B cell (primary cell): ENCODE measurements around the gene GANAB. TPM values are rescaled to one million over a fixed set of nuclear protein-coding genes. Genes with fewer than 3 reads are reported as not detected.

Experiments used
- ATAC-seq: fragments of 200-7000 bp; cut with Tn5 transposase; one replicate; pipeline ENCODE4 v1.10.0; 2021; ENCODE audit warnings: low read depth, mild to moderate bottlenecking, moderate number of reproducible peaks, moderate library complexity
- CTCF ChIA-PET: fragments of 350-600 bp; sonication (Branson Sonifier 250); formaldehyde crosslinking; loops from one replicate; lab custom pipeline; 2021; ENCODE audit warnings: antibody characterized with exemption, inconsistent platforms; lab: Charles Lee
- POLR2A ChIA-PET: fragments of 350-600 bp; sonication (Branson Sonifier 250); formaldehyde crosslinking; loops from one replicate; lab custom pipeline; 2021; ENCODE audit warnings: antibody characterized with exemption; lab: Charles Lee
- DNase-seq: peaks from one replicate; pipeline ENCODE4 v3.0.0; 2013
- H2AFZ ChIP-seq: 2 replicates; pipeline ENCODE4 v1.6.1; 2012; ENCODE audit warnings: mild to moderate bottlenecking, low read depth, low read length; ENCODE audit not compliant: insufficient read depth, poor library complexity, severe bottlenecking
- H3K27ac ChIP-seq, 2 donors: 1 replicate in 1 of 2; 2 replicates in 1 of 2; pipeline ENCODE4 v1.5.1; 2012 to 2013; ENCODE audit warnings: low read length in 2 of 2, mild to moderate bottlenecking in 2 of 2, moderate library complexity in 1 of 2
- H3K27me3 ChIP-seq, 4 experiments: fragments of 200-600 bp in 1 of 4; sonication (generic) in 1 of 4; replicated peaks in 1 of 4; 1 replicate in 2 of 4; 2 replicates in 2 of 4; pipeline versions ENCODE4 v1.6.1 to v1.7.0; 2013 to 2016; ENCODE audit warnings: low read length in 3 of 4, mild to moderate bottlenecking in 2 of 4, mixed read lengths in 1 of 4, moderate library complexity in 1 of 4; ENCODE audit not compliant: insufficient read depth in 4 of 4, control insufficient read depth in 3 of 4; ENCODE audit errors: control extremely low read depth in 1 of 4
- H3K36me3 ChIP-seq, 2 experiments: replicated peaks in 1 of 2; 1 replicate in 1 of 2; 2 replicates in 1 of 2; pipeline versions ENCODE4 v1.6.1 to v1.7.1; 2013; ENCODE audit warnings: low read length in 1 of 2; ENCODE audit not compliant: insufficient read depth in 2 of 2, control insufficient read depth in 1 of 2; ENCODE audit errors: control extremely low read depth in 1 of 2, extremely low read depth in 1 of 2
- H3K4me1 ChIP-seq, 2 donors: fragments of 200-600 bp in 1 of 2; sonication (generic) in 1 of 2; 1 replicate in 1 of 2; 2 replicates in 1 of 2; pipeline versions ENCODE4 v1.5.1 to v1.6.1; 2013 to 2017; ENCODE audit warnings: low read length in 2 of 2; ENCODE audit not compliant: control insufficient read depth in 2 of 2, insufficient read depth in 2 of 2
- H3K4me2 ChIP-seq: replicated peaks from 2 replicates; pipeline ENCODE3; 2012; ENCODE audit warnings: mild to moderate bottlenecking, low read depth, low read length; ENCODE audit not compliant: poor library complexity, severe bottlenecking
- H3K4me3 ChIP-seq, 5 experiments: fragments of 200-600 bp in 1 of 5; sonication (generic) in 1 of 5; 1 replicate in 3 of 5; 2 replicates in 2 of 5; pipeline versions ENCODE4 v1.5.1 to v1.7.0; 2011 to 2016; ENCODE audit warnings: low read length in 4 of 5, mild to moderate bottlenecking in 4 of 5, low read depth in 2 of 5, control low read depth in 1 of 5, moderate library complexity in 1 of 5; ENCODE audit not compliant: insufficient read depth in 1 of 5; ENCODE audit errors: control extremely low read depth in 1 of 5, extremely low read depth in 1 of 5
- H3K79me2 ChIP-seq: fragments of 200-600 bp; sonication (generic); one replicate; pipeline ENCODE4 v1.6.0; 2016; ENCODE audit warnings: low read length; ENCODE audit not compliant: control insufficient read depth, insufficient read depth
- H3K9ac ChIP-seq: fragments of 200-600 bp; sonication (generic); 2 replicates; pipeline ENCODE4 v1.6.1; 2017; ENCODE audit warnings: mild to moderate bottlenecking, low read length, moderate library complexity
- H3K9me3 ChIP-seq, 3 donors: one replicate each; pipeline versions ENCODE4 v1.6.1 to v1.7.1; 2013; ENCODE audit warnings: low read length in 2 of 3; ENCODE audit not compliant: control insufficient read depth in 2 of 3, insufficient read depth in 1 of 3; ENCODE audit errors: control extremely low read depth in 1 of 3
- H4K20me1 ChIP-seq: 2 replicates; pipeline ENCODE4 v1.6.0; 2012; ENCODE audit warnings: mild to moderate bottlenecking, low read length; ENCODE audit not compliant: insufficient read depth, control insufficient read depth, poor library complexity, severe bottlenecking
- H3K27ac Mint-ChIP-seq: one replicate; pipeline ENCODE4 v1.8.0; 2021; ENCODE audit warnings: mixed read lengths
- H3K27me3 Mint-ChIP-seq: one replicate; pipeline ENCODE4 v1.8.0; 2021; ENCODE audit warnings: mixed read lengths
- H3K4me1 Mint-ChIP-seq: one replicate; pipeline ENCODE4 v1.8.0; 2021; ENCODE audit warnings: mixed read lengths
- H3K4me3 Mint-ChIP-seq: one replicate; pipeline ENCODE4 v1.8.0; 2021; ENCODE audit warnings: mixed read lengths
- H3K9me3 Mint-ChIP-seq: one replicate; pipeline ENCODE4 v1.8.0; 2022; ENCODE audit warnings: mixed read lengths; ENCODE audit not compliant: insufficient read depth
- CTCF ChIP-seq: fragments of 200-600 bp; IDR thresholded peaks from one replicate; pipeline ENCODE4 v1.8.0; 2022; ENCODE audit warnings: antibody characterized with exemption, mild to moderate bottlenecking
- EZH2 ChIP-seq: IDR thresholded peaks from 2 replicates; pipeline ENCODE4 v1.6.1; 2012; ENCODE audit warnings: borderline replicate concordance, low read depth, mild to moderate bottlenecking, moderate library complexity, low read length; ENCODE audit not compliant: insufficient read depth, poor library complexity, severe bottlenecking
- WGBS: methylation state at CpG from one replicate; pipeline ENCODE4 v1.1.5; 2013; ENCODE audit warnings: missing lambda C conversion rate; ENCODE audit not compliant: insufficient coverage; 5-methylcytosine and 5-hydroxymethylcytosine counted together
- intact Hi-C: fragments of 100-400 bp; cut with micrococcal nuclease; formaldehyde crosslinking; loops from one replicate; pipeline ENCODE4 v1.10.0; 2022
- polyA plus RNA-seq: library from polyadenylated mRNA; depleted of rRNA; stranded (reverse); fragments of >200 nt; gene quantifications from 2 replicates; pipeline ENCODE4 v1.2.3, GENCODE V29; 2012
- total RNA-seq, 2 donors: library from RNA; stranded (reverse); fragments of 120-200 nt in 1 of 2; gene quantifications; 1 replicate in 1 of 2; 2 replicates in 1 of 2; pipeline versions ENCODE4 v1.2.3 to v1.2.4, GENCODE V29; 2013 to 2022

GANAB gene
- total and polyA plus RNA-seq, 2 donors (not counting 1 experiment from before 2014, with no cell fraction given) = 98.7 to 204 TPM

DNA sequence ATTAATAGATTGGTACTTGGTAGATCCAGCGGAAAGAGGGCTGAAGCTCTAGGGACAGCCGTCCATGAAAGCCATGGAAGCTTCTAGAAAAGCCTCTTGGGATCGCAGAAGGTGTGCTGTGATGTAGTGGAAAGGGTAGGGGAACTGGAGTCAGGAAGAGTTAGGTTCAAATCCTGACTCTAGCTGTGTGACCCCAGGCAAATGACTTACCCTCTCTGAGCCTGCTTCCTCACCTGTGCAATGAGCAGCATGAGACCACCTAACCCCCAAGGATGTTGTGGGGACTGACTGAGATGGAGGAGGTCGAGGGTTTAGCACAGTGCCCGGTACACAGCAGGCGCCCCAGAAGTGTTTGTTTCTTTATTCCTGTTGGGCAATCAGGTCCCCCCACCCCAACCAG, 36.0 kb downstream of the GANAB start:
- H4K20me1 ChIP-seq = no peaks in the 10 kb centered on the region
- peaks cover 28% of the 10 kb centered on the region for H3K4me1 Mint-ChIP-seq
- peak overlapping the region; percentile 90 for H3K4me2 ChIP-seq
- DNase-seq (no peak), ATAC-seq (no peak)
- TF ChIP-seq CTCF = no peak
- H3K4me3 Mint-ChIP-seq = peak overlapping the region; percentile 97
- peaks cover 0 to 35% of the 10 kb centered on the region in 2 experiments for H3K36me3 ChIP-seq
- ChIA-PET CTCF (interaction anchor here (1.0 to 3.7 kb wide), 3 partner anchors 9 to 18 kb away, joined by 3 to 32 read pairs (median 13); partner anchors contain the start of genes B3GAT3, MTA2 and TUT1), POLR2A (interaction anchor here (0.6 to 2.7 kb wide), 3 partner anchors 9 to 18 kb away, joined by 8 to 16 read pairs (median 14); partner anchors contain the start of genes MTA2 and TUT1)
- H3K9me3 Mint-ChIP-seq = no peaks in the 10 kb centered on the region
- H2AFZ ChIP-seq = no peak overlapping the region
- H3K4me3 ChIP-seq = no peak overlapping the region
- intact Hi-C loops = no loop called here
- H3K27ac ChIP-seq = no peak overlapping the region
- H3K9me3 ChIP-seq = no peaks in the 10 kb centered on the region
- 91% methylated on average over 3 of the region's 6 CpGs for WGBS
- peaks cover 68% of the 10 kb centered on the region for H3K79me2 ChIP-seq
- no peaks in the 10 kb centered on the region for H3K27me3 Mint-ChIP-seq
- H3K4me1 ChIP-seq = peaks cover 10 to 29% of the 10 kb centered on the region in 2 donors
- H3K27me3 ChIP-seq = no peaks in the 10 kb centered on the region
- no peak overlapping the region for H3K9ac ChIP-seq
- peak overlapping the region; percentile 80 for H3K27ac Mint-ChIP-seq

DNA sequence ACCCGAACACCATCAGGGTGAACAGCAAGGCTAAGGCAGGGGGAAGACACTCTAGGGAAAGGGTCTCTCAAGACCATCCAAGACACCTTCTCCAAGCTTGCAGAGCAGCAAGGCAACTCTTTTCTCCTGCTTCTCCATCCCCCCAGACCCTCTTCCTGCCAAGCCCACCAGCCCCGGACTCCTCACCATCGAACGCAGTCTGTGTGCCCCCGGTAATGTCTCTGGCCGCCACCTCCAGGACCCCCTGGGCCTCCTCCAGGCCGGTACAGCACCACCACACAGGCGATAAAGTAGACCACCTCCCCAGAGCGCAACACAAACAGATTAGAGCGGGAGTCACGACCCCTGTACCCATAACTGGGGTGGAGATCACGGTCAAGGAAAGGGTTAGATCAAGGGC, 37.6 kb downstream of the GANAB start:
- Histone ChIP-seq H4K20me1 (no peaks in the 10 kb centered on the region), H3K27me3 (no peaks in the 10 kb centered on the region), H2AFZ (no peak overlapping the region), H3K4me3 (no peak overlapping the region), H3K4me1 (peaks cover 10 to 29% of the 10 kb centered on the region in 2 donors), H3K9ac (no peak overlapping the region), H3K27ac (no peak overlapping the region), H3K36me3 (peaks cover 0 to 43% of the 10 kb centered on the region in 2 experiments), H3K79me2 (peaks cover 66% of the 10 kb centered on the region), H3K4me2 (no peak overlapping the region), H3K9me3 (no peaks in the 10 kb centered on the region)
- ChIA-PET POLR2A (interaction anchor here (1.5 to 1.8 kb wide), 2 partner anchors 17 to 56 kb away, joined by 4 to 5 read pairs; partner anchors contain the start of genes C11orf98, CSKMT and TUT1), CTCF (interaction anchor here (0.8 to 1.2 kb wide), 2 partner anchors 14 to 186 kb away, joined by 3 to 4 read pairs; no protein-coding TSS in a partner anchor)
- no peak for ATAC-seq
- Mint-ChIP-seq H3K27me3 (no peaks in the 10 kb centered on the region), H3K9me3 (no peaks in the 10 kb centered on the region), H3K27ac (no peak overlapping the region), H3K4me3 (peak overlapping the region; percentile 5), H3K4me1 (peaks cover 27% of the 10 kb centered on the region)
- DNase-seq = no peak
- intact Hi-C loops = no loop called here
- 100% methylated on average over 7 of the region's 12 CpGs for WGBS
- TF ChIP-seq CTCF (no peak), EZH2 (no peak)
